ENCODE results near the gene GPRIN3.

DNA sequence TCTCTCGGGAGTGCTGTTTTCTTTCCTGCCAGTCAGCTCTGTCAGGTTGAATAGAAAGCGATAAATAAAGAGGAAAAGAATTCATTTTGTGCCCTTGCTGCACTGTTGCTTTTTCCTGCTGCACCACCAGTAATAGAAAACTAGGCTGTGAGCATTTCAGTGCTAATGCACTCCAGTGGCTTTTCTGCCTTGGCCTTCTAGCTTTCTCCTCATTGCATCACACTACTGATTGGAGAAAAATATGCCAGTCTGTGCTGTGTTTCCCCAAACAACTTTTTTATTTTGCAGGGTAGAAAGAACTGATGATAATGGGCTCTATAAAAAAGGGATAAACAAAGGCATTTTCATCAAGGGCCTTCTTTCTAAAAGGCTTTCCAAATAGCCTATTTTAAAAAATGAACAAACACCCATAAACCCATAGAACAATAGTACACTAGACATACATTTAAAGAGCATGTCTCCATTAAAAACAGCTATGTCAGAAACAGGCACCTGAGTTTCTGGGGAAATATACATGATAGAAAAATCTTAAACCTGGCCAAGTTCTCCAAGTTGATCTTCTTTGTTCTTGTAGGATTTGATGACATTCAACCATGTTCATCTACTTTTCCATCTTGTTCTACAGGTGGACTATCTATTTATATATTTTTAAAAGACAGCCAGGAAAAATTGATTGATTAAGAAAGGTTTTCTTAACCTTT, 86.3 kb downstream of the GPRIN3 start:
- TF ChIP-seq, protein P1, sequence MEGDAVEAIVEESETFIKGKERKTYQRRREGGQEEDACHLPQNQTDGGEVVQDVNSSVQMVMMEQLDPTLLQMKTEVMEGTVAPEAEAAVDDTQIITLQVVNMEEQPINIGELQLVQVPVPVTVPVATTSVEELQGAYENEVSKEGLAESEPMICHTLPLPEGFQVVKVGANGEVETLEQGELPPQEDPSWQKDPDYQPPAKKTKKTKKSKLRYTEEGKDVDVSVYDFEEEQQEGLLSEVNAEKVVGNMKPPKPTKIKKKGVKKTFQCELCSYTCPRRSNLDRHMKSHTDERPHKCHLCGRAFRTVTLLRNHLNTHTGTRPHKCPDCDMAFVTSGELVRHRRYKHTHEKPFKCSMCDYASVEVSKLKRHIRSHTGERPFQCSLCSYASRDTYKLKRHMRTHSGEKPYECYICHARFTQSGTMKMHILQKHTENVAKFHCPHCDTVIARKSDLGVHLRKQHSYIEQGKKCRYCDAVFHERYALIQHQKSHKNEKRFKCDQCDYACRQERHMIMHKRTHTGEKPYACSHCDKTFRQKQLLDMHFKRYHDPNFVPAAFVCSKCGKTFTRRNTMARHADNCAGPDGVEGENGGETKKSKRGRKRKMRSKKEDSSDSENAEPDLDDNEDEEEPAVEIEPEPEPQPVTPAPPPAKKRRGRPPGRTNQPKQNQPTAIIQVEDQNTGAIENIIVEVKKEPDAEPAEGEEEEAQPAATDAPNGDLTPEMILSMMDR (IDR thresholded peaks at IDR 0.05; ENCODE audit: borderline replicate concordance, extremely low read depth, low read length, poor library complexity, severe bottlenecking) = no peak
- TF ChIP-seq EZH2 (IDR thresholded peaks at IDR 0.05; ENCODE audit: borderline replicate concordance, low read depth, low read length, severe bottlenecking) = no peak

Data from DND-41 (cell line).